Cardiac muscle cell (in vitro differentiated cells and primary cell): ENCODE data around the gene ZNF768. TPM values are rescaled to one million over a fixed set of nuclear protein-coding genes. Genes with fewer than 3 reads are reported as not detected.

Experiments used
- DNase-seq, 2 donors: peaks; one replicate each; pipeline versions ENCODE4 v3.0.0 to v3.0.0-alpha.2; 2010 to 2017; ENCODE audit warnings: low read depth in 1 of 2, low spot score in 1 of 2
- H3K27ac ChIP-seq: fragments of 200-600 bp; sonication (generic); 2 replicates; pipeline ENCODE4 v1.5.1; 2016
- H3K27me3 ChIP-seq: fragments of 200-600 bp; sonication (generic); 2 replicates; pipeline ENCODE4 v1.6.0; 2016; ENCODE audit warnings: control low read depth
- H3K36me3 ChIP-seq: fragments of 200-600 bp; sonication (generic); 2 replicates; pipeline ENCODE4 v1.5.1; 2016; ENCODE audit warnings: control low read depth
- H3K4me1 ChIP-seq: fragments of 200-600 bp; sonication (generic); 2 replicates; pipeline ENCODE4 v1.8.1; 2017; ENCODE audit warnings: low read depth, mild to moderate bottlenecking, mixed run types
- H3K4me3 ChIP-seq: fragments of 200-600 bp; sonication (generic); 2 replicates; pipeline ENCODE4 v1.5.1; 2016; ENCODE audit warnings: mild to moderate bottlenecking
- H3K9me3 ChIP-seq: fragments of 200-600 bp; sonication (generic); 2 replicates; pipeline ENCODE4 v1.5.1; 2017; ENCODE audit warnings: low read depth, mild to moderate bottlenecking, control low read depth
- CTCF ChIP-seq: IDR thresholded peaks from 2 replicates; pipeline ENCODE4 v1.5.1; 2012; ENCODE audit warnings: low read depth, mild to moderate bottlenecking, low read length
- polyA plus RNA-seq: library from polyadenylated mRNA; unstranded; fragments of >200 nt; fragmentation: Nextera tagmentation; extraction: Ambion mirVana; gene quantifications from 2 replicates; pipeline ENCODE4 v1.2.1, GENCODE V29; 2016
- total RNA-seq: library from RNA; depleted of rRNA; stranded (reverse); fragments of >200 nt; gene quantifications from 2 replicates; pipeline ENCODE4 v1.2.3, GENCODE V29; 2016

The ZNF768 gene
- total and polyA plus RNA-seq, 2 experiments from 2014 or later, result 19.4 to 79.1 TPM

- H3K4me3 ChIP-seq, result no peak overlapping the region
- TF ChIP-seq CTCF, result no peak
- no peak for DNase-seq
These were observed 43.6 kb upstream of the ZNF768 start for GRCh38 chr16:30569746-30570635.

GRCh38 chr16:30569281-30569680, 42.9 kb upstream of the ZNF768 start:
- Histone ChIP-seq H3K27ac (no peak overlapping the region), H3K9me3 (no peaks in the 10 kb centered on the region), H3K4me3 (no peak overlapping the region), H3K4me1 (peaks cover 8% of the 10 kb centered on the region), H3K27me3 (no peaks in the 10 kb centered on the region), H3K36me3 (no peaks in the 10 kb centered on the region)
- no peak for TF ChIP-seq CTCF
- no peak for DNase-seq

More at GRCh38 chr16:30569746-30570635, 43.6 kb upstream of the ZNF768 start:
- H3K27ac ChIP-seq, result peak overlapping the region; percentile 31
- H3K9me3 ChIP-seq, result no peaks in the 10 kb centered on the region
- H3K27me3 ChIP-seq, result no peaks in the 10 kb centered on the region
- H3K4me1 ChIP-seq, result peaks cover 8% of the 10 kb centered on the region
- no peaks in the 10 kb centered on the region for H3K36me3 ChIP-seq

- no peaks in the 10 kb centered on the region for H3K36me3 ChIP-seq
- H3K27ac ChIP-seq, result no peak overlapping the region
These were observed 41.7 kb upstream of the ZNF768 start for GRCh38 chr16:30567991-30568638.

GRCh38 chr16:30567160-30567990, 41.0 kb upstream of the ZNF768 start:
- H3K4me3 ChIP-seq, result no peak overlapping the region
- no peaks in the 10 kb centered on the region for H3K9me3 ChIP-seq
- H3K27me3 ChIP-seq, result no peaks in the 10 kb centered on the region
- H3K36me3 ChIP-seq, result no peaks in the 10 kb centered on the region
- H3K4me1 ChIP-seq, result peaks cover 8% of the 10 kb centered on the region
- no peak for TF ChIP-seq CTCF
- no peak overlapping the region for H3K27ac ChIP-seq
- no peak for DNase-seq

More at GRCh38 chr16:30567991-30568638, 41.7 kb upstream of the ZNF768 start:
- no peak for TF ChIP-seq CTCF
- peak in 1 of 2 donors; percentile 87 for DNase-seq
- peaks cover 8% of the 10 kb centered on the region for H3K4me1 ChIP-seq
- H3K4me3 ChIP-seq, result no peak overlapping the region
- H3K9me3 ChIP-seq, result no peaks in the 10 kb centered on the region
- H3K27me3 ChIP-seq, result no peaks in the 10 kb centered on the region

- peaks cover 8% of the 10 kb centered on the region for H3K4me1 ChIP-seq
- H3K4me3 ChIP-seq, result no peak overlapping the region
- no peak overlapping the region for H3K27ac ChIP-seq
- H3K27me3 ChIP-seq, result no peaks in the 10 kb centered on the region
- DNase-seq, result no peak
- H3K9me3 ChIP-seq, result no peaks in the 10 kb centered on the region
- TF ChIP-seq CTCF, result no peak
- no peaks in the 10 kb centered on the region for H3K36me3 ChIP-seq
These were observed 40.2 kb upstream of the ZNF768 start for GRCh38 chr16:30566531-30566930.
